Measurements from ENCODE around the gene PIGC.

Gene PIGC

DNA sequence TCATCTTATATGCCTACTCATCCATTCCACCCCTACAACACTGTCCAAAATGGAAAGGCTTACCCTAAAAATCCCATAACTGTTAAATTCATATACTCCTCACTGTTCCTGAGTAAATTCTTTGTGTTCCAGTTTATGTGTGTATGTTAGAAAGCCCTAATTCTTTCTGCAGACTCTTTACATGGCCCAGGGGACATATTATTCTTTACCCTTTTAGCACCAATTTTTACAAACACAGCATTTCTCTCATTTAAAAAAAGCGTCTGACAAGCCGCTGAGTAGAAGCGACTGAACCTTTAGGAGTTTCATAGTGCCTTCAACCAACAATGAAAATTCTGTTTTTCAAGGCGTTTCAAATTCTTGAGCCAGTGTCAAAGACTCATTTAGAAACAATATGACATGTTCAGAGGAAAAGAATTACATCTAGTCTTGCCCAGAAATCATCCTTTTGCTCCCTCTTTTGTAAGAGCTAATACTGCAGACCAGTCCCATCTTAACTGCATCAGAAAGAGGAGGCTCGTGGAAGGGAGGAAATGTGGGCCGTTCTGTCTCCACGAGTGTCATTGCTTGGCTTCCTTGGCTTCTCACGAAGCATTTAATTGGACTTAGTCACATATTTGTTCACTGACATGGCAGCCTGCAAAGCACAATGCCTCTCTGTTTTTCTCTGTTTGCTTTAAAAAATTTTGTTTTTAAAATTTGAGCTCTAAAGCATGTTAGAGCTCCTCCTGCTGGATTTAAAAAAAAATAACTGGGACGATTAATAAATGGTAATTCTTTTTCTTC is 44.7 kb downstream of the PIGC start:
- peak in 40 of 58 donors; percentile 10 to 81 (median 37) for DNase-seq

DNA sequence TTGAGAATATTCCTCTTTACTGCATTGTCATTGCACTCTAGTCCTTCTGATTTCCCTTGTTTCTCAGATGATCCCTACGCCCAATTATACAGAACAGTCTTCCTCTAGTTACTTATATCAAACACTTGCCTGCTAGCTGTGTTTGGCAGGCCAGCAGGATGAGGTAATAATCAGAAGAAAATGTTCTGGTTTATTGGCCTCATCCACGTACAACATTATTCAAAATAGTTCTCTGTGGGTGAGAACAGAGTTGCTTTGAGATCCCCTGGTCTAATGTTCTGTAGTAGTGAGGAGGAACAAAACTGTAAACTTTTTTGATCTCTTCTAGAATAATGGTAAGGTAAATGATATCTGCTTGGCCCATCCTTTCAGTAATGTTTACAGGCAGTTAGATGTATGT is 45.7 kb downstream of the PIGC start:
- no peak for DNase-seq

DNA sequence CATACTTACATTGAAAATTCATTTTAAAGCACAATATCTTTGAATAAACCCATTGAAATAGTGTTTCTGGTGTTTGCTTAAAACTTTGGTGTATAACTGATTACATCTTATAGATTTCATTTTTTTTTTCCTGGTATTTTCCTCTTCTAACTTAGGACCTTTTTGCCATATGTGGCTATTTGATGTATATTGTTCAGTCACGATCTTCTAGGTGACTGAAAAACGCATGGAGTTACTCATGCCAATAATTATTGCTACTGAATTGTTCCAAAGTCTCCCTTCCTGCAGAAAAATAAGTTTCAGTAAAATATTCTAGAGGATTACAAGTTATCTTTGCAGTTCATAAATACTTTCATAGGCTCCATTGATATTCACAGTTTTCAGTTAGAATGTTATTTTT is 46.2 kb downstream of the PIGC start:
- DNase-seq: no peak

- no peak for DNase-seq
Observed at GRCh38 chr1:172397221-172397620, 46.6 kb downstream of the PIGC start.

DNA sequence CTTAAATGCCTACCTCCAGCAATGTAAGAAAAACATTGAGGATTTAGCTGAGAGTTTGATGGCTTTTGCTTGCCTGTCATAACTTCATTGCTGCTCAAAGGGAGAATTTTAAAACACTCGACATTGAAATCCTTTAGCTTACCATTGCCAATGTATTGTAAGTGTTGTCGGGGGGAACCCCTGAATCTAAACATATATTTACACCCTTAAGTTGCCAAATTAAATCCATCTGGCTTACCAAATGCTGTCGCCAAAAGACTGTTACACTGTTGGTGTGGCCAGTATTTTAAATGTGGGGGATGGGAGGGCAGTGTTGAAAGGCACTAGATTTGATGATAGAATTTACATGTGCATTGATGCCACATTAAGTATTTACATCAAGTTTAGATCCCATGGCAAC is 48.3 kb downstream of the PIGC start:
- DNase-seq: no peak

- DNase-seq: no peak
Observed at GRCh38 chr1:172394811-172395210, 49.1 kb downstream of the PIGC start.

DNA sequence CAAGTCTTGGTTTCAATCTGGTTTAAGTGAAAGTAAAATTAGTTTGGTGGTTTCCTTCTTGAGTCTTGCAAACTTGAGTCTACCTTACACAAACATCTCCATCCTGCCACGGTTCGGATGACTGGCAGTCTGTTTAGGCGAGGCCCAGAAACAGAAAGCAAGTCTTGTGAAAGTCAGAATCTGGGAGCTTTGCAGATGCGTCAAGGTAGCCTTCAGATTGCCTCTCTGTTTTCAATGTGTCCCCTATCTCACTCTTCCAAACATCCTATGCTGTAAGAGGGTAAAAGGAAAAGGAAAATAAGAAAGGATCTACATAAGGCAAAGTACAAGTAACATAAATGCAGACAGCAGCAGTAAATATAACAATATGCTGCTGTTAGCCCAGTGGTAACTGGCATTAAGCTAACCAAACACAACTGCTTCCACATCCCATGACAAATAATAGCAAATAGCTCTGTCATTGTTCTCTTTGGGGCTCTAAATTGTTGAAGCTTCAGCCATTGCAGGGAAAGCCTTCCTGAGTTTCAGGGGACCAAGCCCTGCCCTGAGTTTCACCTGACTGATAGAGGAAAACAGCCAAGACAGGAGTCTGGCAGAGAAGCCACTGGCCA is 49.6 kb downstream of the PIGC start:
- DNase-seq: peak in 9 of 58 donors; percentile 1 to 37 (median 15)

- peak in 3 of 58 donors; percentile 4 to 35 (median 7) for DNase-seq
Observed at GRCh38 chr1:172393354-172393753, 50.5 kb downstream of the PIGC start.

GRCh38 chr1:172391976-172392375 is 51.9 kb downstream of the PIGC start:
- DNase-seq: no peak

All from anterior cingulate cortex (tissue), 58 donors.